ENCODE measurements around the gene GMPPA.

The GMPPA gene

DNA sequence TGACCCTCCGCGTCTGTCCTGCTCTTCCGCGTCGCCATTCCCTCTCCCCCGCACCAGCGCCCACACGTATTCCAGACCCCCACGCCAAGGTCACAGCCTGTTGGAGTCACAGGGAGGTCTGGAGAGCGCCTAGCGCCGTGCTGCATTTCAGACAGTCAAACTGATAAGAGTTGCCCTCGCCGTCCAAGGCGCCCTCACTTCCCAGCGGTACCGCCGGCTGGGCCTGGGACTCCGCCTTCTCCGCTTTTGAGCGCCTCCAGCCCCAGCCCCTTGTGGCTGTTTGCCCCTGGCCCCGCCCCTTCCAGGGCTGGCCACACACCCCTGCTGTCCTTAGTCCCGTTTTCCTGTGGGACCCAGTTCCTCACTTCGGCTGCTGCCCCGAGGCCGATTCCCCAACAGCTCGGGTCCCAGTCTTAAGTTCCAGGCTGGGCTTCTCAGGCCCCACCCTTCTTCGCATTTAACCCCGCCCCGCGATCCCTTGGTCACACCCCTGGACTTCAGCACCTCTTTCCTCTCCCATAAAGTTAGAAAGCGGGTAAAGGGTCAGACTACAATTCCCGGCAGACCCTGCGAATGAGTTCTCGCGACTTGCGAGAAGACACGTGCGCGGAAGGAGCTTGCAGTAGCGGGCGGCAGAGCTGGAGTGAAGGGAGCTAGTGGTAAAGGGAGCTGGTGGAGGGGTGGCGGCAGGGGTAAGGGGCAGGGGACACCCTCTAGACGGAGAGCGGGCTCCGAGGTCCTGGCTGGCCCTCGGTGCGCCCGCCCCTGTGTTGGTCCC, at the start of gene GMPPA:
GMPPA (plus strand) TSS at position 612 of the 778 bp plus-strand sequence. CDS start 1,085 bp downstream, outside the sequence.
- DNase-seq (ENCODE audit: low read depth): peak; percentile 82

- no peak for DNase-seq (ENCODE audit: low read depth)
Observed at GRCh38 chr2:219449609-219450008, 49.1 kb upstream of the GMPPA start.

GRCh38 chr2:219451661-219452360, 46.9 kb upstream of the GMPPA start:
- no peak for DNase-seq (ENCODE audit: low read depth)

- DNase-seq (ENCODE audit: low read depth): no peak
Observed at GRCh38 chr2:219452361-219453317, 46.1 kb upstream of the GMPPA start.

DNA sequence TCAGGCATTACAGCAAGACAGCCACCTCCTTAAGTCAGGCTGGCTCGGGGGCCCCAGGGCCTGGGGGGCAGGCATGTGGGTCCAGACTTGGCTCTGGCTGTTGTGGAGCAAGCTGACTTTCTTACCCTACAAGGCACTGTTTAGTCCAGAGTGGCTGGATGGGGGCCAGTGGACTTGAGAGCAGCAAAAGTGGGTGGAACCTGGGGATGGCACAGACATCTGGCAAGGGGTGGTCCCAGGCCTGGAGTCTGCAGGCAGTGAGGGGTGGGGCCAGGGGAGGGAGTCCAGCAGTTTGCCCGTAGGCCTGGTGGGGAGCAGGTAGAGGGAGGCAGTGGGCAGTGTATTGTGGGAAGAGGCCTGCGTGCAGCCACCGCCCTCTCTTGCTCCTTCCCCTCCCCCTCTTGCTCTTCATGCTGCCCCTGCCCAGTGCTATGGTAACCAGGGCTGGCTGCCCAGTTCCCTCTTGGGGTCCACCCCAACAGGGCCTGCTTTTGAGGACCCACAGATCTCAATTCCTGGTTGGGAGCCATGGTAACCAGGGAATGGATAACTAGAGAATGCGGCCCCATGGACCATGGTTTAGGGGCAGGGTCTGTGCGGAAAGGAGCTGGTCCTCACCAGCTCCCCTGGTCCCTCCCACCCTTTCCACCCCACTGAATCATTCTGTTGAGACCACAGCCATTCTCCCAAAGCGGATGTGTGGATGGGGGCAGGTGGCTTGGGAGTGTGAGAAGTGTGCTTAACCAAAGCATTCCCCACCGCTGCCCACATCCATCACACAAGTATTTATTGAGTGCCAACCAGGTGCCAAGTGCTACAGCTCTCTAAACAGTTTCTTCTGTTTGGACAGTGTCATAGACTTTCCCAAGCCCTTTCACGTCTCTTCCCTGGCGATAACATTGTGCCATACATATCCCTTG, 44.8 kb upstream of the GMPPA start:
- no peak for DNase-seq (ENCODE audit: low read depth)

GRCh38 chr2:219455581-219455980, 43.1 kb upstream of the GMPPA start:
- DNase-seq (ENCODE audit: low read depth): no peak

- no peak for DNase-seq (ENCODE audit: low read depth)
Observed at GRCh38 chr2:219457784-219458369, 40.8 kb upstream of the GMPPA start.

DNA sequence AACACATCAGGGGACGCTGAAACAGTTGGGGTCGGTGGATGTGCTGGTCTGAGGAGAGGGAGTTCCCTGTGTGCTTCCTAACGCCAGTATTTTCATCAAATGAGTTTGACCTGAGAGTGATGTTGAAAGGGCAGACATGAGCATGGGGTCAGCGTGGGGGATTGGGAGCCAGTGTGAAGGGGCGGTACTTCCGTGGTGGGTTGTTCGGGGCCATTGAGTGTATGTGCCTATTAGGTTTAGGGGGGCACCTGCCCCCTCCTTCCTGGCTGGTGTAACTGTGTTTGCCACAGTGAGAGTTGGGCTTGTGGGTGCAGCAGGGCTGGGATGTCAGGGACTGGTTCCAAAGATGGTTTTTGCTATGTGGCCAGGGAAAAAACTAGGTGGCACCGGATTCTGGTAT, 39.7 kb upstream of the GMPPA start:
- DNase-seq (ENCODE audit: low read depth): no peak

- DNase-seq (ENCODE audit: low read depth): no peak
Observed at GRCh38 chr2:219459460-219460311, 39.0 kb upstream of the GMPPA start.

DNA sequence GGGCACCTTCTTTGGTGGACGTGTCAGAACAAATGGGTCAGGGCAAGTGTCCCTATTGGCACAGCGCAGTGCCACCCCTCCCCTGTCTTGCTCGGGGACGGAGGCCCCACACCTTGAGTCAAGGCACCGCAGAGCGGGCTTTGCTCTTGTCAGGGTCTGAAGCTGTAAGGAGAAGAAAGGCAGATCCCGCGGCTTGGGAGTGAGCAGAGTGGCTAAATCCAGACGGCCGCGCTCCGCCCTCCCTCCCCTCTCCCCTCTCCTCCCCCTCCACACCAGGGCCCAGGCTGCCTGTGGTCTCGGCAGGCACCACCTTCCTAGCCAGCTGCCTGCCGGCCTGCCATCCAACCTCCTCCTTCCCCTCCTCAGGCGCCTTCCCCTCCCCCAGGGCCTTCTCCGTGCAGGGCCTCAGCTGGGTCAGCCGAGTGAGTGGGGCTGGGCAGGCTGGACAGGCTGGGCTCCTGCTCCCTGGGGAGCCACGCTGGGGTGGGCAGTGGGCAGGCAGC, 38.2 kb upstream of the GMPPA start:
- no peak for DNase-seq (ENCODE audit: low read depth)

DNA sequence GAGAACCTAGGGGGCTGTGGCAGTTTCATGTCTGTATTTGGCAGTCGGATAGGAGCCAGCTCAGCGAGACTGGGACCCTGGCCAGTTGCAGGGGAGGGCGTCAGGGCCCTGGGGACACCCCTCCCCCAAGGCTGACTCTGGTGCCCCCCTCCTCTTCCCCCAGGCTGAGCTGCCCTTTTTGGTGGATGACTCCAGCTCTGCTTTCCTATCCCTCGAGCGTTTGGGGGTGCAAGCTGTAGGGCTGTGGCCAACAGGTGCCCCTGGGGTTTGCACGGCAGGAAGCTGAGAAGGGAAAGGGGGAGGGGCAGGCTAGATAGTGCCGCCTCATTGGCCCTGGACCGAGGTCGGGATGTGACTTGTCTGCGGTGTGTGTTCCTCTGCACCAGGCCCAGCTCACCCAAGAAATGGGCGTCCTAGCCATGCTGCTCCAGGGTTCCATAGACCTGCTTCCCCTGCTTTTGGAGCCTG, 37.6 kb upstream of the GMPPA start:
- no peak for DNase-seq (ENCODE audit: low read depth)

- DNase-seq (ENCODE audit: low read depth): no peak
Observed at GRCh38 chr2:219461669-219462068, 37.0 kb upstream of the GMPPA start.

- no peak for DNase-seq (ENCODE audit: low read depth)
Observed at GRCh38 chr2:219462349-219462748, 36.3 kb upstream of the GMPPA start.

DNA sequence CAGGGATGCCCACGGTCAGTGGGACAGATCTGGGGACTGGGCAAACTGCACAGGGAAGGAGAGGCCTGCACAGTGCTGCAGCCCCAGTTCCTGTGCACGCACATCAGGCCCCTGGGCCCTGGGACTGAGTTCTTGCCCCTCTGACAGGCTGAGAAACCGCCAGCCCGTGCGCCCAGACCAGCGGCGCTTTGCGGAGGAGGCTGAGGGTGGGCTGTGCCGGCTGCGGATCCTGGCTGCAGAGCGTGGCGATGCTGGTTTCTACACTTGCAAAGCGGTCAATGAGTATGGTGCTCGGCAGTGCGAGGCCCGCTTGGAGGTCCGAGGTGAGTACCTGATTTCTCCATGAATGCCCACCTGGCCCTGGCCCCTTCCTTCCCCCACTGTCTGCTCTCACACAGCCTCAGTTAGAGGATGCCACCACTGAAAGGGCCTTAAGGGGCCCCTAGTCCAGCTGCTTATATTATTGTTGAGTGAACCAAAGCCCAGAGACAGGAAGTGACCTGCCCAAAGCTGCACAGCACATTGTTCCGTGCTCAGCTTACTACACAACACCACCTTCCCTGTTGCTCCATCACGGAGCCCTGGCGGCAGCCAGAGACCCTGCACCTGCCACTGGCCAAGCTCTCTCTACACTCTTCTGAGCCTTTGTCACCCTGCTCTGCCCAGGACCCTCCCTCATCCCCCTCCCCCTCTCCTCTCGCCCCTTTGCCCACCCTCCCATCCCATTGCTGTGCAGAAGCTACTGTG, 34.2 kb upstream of the GMPPA start:
- DNase-seq (ENCODE audit: low read depth): no peak

DNA sequence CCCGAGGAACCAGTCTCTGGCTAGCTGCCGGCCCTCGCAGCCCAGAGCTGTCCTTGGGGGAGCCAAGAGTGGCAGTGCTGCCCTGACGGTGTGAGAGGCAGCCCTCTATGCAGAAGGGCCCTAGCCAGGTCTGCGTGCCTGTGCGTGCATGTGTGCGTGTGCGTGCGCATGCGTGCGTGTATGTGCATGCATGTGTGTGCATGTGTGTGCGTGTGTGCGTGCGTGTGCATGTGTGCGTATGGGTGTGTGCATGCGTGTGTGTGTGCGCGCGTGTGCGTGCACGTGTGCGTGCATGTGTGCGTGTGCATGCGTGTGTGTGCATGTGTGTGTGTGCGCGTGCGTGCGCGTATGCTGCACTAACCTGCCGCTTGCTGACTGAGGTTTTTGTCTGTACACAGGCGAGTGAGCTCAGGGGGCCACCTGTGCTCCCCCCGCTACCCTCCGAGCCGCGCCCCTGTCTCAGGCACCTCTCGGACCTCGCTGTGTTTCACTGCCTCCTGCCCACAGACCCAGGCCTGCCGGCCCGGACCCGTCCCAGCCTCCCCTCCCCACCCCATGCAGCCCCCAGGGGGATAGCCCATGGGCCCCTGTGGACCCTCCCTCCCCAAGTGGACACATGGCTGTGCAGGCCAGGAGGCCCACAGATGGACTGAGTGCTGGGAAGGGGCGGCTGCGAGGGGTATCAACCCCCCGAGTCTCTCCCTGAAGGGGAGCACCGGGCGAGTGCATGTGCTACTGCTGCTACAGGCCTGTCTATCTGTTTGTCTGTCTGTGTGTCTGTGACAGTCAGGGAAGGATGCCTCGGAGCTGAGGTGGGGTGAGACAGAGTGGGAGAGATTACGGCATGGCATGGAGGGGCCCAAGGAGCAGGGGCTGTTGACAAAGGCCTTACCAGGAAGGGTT, 32.8 kb upstream of the GMPPA start:
- no peak for DNase-seq (ENCODE audit: low read depth)

GRCh38 chr2:219466816-219467735, 31.6 kb upstream of the GMPPA start:
- DNase-seq (ENCODE audit: low read depth): no peak

GRCh38 chr2:219467736-219468075, 31.0 kb upstream of the GMPPA start:
- DNase-seq (ENCODE audit: low read depth): no peak

All from stimulated activated CD8-positive, alpha-beta memory T cell treated with anti-CD3 and anti-CD28 coated beads, Interleukin-12 subunit alpha, Interleukin-12 subunit beta, amount 100 ng/mL, for 4 hours (primary cell).